Hepatocyte (in vitro differentiated cells): ENCODE data around the gene BRCA2. TPM values are rescaled to one million over a fixed set of nuclear protein-coding genes. Genes with fewer than 3 reads are reported as not detected.

Experiments
- DNase-seq: peaks from one replicate; pipeline ENCODE4 v3.0.0-alpha.2; 2016; ENCODE audit warnings: low spot score
- H2AFZ ChIP-seq: fragments of 200-600 bp; sonication (generic); 2 replicates; pipeline ENCODE4 v1.6.0; 2016; ENCODE audit warnings: antibody characterized with exemption, mild to moderate bottlenecking
- H3K27ac ChIP-seq: fragments of 200-600 bp; sonication (generic); 2 replicates; pipeline ENCODE4 v1.5.1; 2016; ENCODE audit warnings: mild to moderate bottlenecking
- H3K27me3 ChIP-seq: fragments of 200-600 bp; sonication (generic); 2 replicates; pipeline ENCODE4 v1.6.1; 2016
- H3K36me3 ChIP-seq: fragments of 200-600 bp; sonication (generic); replicated peaks from 2 replicates; pipeline ENCODE4 v1.5.1; 2016; ENCODE audit warnings: low read depth; ENCODE audit not compliant: insufficient read depth
- H3K4me1 ChIP-seq: fragments of 200-600 bp; sonication (generic); 2 replicates; pipeline ENCODE4 v1.5.1; 2016; ENCODE audit warnings: mild to moderate bottlenecking, moderate library complexity; ENCODE audit not compliant: insufficient read depth
- H3K4me2 ChIP-seq: fragments of 200-600 bp; sonication (generic); 2 replicates; pipeline ENCODE4 v1.6.0; 2016
- H3K4me3 ChIP-seq: fragments of 200-600 bp; sonication (generic); 2 replicates; pipeline ENCODE4 v1.5.1; 2016; ENCODE audit warnings: mild to moderate bottlenecking
- H3K79me2 ChIP-seq: fragments of 200-600 bp; sonication (generic); 2 replicates; pipeline ENCODE4 v1.6.0; 2017; ENCODE audit warnings: mild to moderate bottlenecking
- H3K9me2 ChIP-seq: fragments of 200-600 bp; sonication (generic); replicated peaks from 2 replicates; pipeline ENCODE4 v1.6.0; 2017; ENCODE audit warnings: mild to moderate bottlenecking; ENCODE audit not compliant: insufficient read depth
- H3K9me3 ChIP-seq: fragments of 200-600 bp; sonication (generic); 2 replicates; pipeline ENCODE4 v1.5.1; 2016; ENCODE audit warnings: low read depth, mild to moderate bottlenecking
- H4K20me1 ChIP-seq: fragments of 200-600 bp; sonication (generic); 2 replicates; pipeline ENCODE4 v1.6.0; 2016; ENCODE audit warnings: mild to moderate bottlenecking; ENCODE audit not compliant: insufficient read depth, poor library complexity, severe bottlenecking
- EZH2 ChIP-seq: fragments of 200-600 bp; sonication (generic); IDR thresholded peaks from 2 replicates; pipeline ENCODE4 v1.6.1; 2016; ENCODE audit warnings: antibody characterized with exemption, mild to moderate bottlenecking, borderline replicate concordance
- EZH2phosphoT487 ChIP-seq: fragments of 200-600 bp; sonication (generic); IDR thresholded peaks from one replicate; pipeline ENCODE4 v1.6.1; 2018; ENCODE audit warnings: antibody characterized with exemption, mild to moderate bottlenecking, low read depth, moderate library complexity; ENCODE audit not compliant: unreplicated experiment, severe bottlenecking
- WGBS: methylation state at CpG from one replicate; pipeline ENCODE4 v1.1.6; 2016; ENCODE audit warnings: low lambda C conversion rate; ENCODE audit errors: missing lambda C conversion rate; 5-methylcytosine and 5-hydroxymethylcytosine counted together
- polyA plus RNA-seq: library from polyadenylated mRNA; unstranded; fragments of >200 nt; fragmentation: Nextera tagmentation; extraction: Ambion mirVana; gene quantifications from 2 replicates; pipeline ENCODE4 v1.2.1, GENCODE V29; 2016
- total RNA-seq: library from RNA; depleted of rRNA; stranded (reverse); fragments of >200 nt; gene quantifications from 2 replicates; pipeline ENCODE4 v1.2.3, GENCODE V29; 2014
- TF ChIP-seq, protein P1 (sequence below): fragments of 200-600 bp; sonication (generic); IDR thresholded peaks from 2 replicates; pipeline ENCODE4 v1.5.1; 2016; ENCODE audit warnings: antibody characterized with exemption, mild to moderate bottlenecking; ENCODE audit not compliant: poor library complexity

BRCA2 gene
- total and polyA plus RNA-seq, 2 experiments from 2014 or later = 1.4 to 2.8 TPM

DNA sequence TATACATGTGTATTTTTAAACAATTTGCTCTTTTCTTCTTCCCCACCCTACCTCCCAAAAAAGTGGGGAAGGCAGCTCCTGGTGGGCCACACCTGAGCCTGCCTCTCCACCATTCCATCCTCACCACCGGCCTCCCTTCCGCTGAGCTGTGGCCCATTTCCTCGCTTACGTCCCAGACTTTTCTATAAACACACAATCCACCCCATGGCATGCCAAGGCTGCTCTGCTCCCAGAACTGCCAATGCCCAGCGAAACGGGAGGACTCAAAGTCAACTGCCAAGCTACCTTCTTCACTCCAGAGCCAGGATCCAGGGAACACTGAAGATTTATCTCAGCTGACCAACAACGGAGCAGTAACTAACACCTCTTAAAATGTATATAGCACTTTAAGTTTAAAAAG is 109.8 kb downstream of the BRCA2 start:
- 93% methylated on average over 7 of the region's 7 CpGs for WGBS
- H3K27ac ChIP-seq = no peak overlapping the region
- H3K79me2 ChIP-seq = peaks cover 10% of the 10 kb centered on the region
- H3K27me3 ChIP-seq = no peaks in the 10 kb centered on the region
- H3K4me3 ChIP-seq = no peak overlapping the region
- no peaks in the 10 kb centered on the region for H3K9me3 ChIP-seq
- no peaks in the 10 kb centered on the region for H4K20me1 ChIP-seq
- H3K9me2 ChIP-seq = no peaks in the 10 kb centered on the region
- no peak overlapping the region for H3K4me2 ChIP-seq
- no peak for DNase-seq
- H3K4me1 ChIP-seq = peaks cover 15% of the 10 kb centered on the region
- H3K36me3 ChIP-seq = no peaks in the 10 kb centered on the region
- no peak overlapping the region for H2AFZ ChIP-seq
- TF ChIP-seq EZH2 (no peak), EZH2phosphoT487 (no peak)
- TF ChIP-seq, protein P1, sequence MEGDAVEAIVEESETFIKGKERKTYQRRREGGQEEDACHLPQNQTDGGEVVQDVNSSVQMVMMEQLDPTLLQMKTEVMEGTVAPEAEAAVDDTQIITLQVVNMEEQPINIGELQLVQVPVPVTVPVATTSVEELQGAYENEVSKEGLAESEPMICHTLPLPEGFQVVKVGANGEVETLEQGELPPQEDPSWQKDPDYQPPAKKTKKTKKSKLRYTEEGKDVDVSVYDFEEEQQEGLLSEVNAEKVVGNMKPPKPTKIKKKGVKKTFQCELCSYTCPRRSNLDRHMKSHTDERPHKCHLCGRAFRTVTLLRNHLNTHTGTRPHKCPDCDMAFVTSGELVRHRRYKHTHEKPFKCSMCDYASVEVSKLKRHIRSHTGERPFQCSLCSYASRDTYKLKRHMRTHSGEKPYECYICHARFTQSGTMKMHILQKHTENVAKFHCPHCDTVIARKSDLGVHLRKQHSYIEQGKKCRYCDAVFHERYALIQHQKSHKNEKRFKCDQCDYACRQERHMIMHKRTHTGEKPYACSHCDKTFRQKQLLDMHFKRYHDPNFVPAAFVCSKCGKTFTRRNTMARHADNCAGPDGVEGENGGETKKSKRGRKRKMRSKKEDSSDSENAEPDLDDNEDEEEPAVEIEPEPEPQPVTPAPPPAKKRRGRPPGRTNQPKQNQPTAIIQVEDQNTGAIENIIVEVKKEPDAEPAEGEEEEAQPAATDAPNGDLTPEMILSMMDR = no peak

DNA sequence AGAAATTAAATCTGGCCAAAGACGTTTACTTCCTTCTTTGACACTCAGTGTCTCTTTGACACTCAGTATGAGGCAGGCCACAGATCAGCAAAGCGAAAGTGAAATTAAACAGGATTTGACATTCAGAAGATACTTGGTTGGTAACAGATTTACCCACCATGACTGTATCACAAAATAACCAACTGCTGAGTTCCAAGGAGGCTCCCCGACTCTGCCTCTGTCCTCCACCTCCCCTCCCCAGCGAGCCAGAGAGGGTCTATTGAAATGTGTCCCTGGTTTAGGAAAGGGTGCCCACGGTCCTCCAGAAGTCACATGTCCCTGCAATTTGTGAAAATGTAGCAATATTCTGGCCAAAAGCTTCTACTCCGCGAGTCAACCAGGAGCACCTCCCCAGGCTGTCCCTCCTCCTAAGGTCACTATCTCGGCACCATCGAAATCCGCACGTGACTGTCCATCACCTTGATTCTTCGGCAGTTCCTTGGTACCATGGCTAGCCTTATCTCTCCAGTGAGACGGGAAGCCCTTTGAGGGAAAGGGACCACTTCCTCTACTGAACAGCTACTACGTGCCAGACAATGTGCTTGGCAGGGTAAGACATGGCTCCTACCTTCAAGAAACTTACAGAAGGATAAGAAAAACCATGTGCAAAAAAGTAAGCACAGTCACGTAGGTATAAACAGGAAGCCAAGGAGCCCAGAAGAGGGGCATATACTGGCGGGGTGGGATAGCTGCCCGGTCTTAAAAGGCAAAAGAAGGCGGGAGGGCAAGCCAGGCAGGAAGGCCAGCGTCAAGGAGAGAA is 111.1 kb downstream of the BRCA2 start:
- Histone ChIP-seq H3K4me1 (peaks cover 15% of the 10 kb centered on the region), H3K27me3 (no peaks in the 10 kb centered on the region), H3K9me2 (no peaks in the 10 kb centered on the region), H3K79me2 (peaks cover 10% of the 10 kb centered on the region), H3K27ac (no peak overlapping the region), H4K20me1 (no peaks in the 10 kb centered on the region), H3K36me3 (no peaks in the 10 kb centered on the region), H2AFZ (peak overlapping the region; percentile 61), H3K4me3 (peak overlapping the region; percentile 87), H3K9me3 (no peaks in the 10 kb centered on the region), H3K4me2 (peak overlapping the region; percentile 98)
- no peak for DNase-seq
- 75% methylated on average over 19 of the region's 19 CpGs for WGBS
- TF ChIP-seq EZH2 (no peak), EZH2phosphoT487 (no peak)
- TF ChIP-seq, protein P1 = no peak

DNA sequence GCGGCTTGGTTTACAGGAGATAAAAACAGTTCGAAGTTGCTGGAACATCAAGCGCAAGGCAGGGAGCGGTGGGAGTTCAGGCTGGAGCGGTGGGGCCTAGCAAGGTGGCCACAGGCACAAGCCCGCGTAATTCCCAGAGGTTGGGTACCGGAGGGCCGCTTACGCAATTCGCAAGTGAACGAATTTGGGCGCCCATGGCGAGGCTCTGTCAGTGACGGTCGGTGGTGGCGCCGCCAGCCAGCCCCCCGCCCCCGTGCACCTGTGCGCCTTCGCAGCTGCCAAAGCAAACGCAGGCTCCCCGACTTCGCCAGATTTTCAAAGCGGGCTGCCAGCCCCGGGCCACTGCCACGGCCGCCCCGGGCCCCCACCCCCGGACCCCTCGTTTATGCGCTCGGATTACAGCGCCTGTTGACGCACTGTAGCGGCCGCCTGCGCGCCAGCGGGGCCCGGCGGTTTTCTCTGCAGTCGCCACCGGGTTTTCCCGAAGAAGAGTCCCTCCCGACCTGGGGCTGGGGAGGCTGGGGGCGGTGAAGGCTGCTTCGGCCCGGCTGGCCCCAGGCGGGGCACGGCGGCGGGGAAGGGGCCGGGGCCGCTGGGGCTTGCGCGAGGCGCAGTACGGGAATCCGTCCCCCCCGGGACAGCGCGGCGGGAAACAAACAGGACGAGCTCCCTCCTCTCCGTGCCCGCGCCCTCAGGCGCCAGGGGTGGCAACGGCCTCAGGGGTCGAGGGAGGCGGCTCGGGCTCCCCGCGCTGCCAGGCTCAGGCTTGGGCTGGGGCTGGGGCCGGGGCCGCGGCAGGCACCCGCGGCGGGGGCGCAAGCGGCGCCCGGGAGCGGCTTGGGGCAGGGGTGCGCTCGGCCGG is 111.9 kb downstream of the BRCA2 start:
- TF ChIP-seq EZH2phosphoT487 (no peak), EZH2 (no peak)
- TF ChIP-seq, protein P1 = no peak
- peak; percentile 47 for DNase-seq

More for the DNA sequence above, 111.9 kb downstream of the BRCA2 start:
- Histone ChIP-seq H3K4me2 (peak overlapping the region; percentile 98), H3K27ac (peak overlapping the region; percentile 88), H3K9me3 (no peaks in the 10 kb centered on the region), H3K9me2 (no peaks in the 10 kb centered on the region), H3K4me3 (peak overlapping the region; percentile 87), H2AFZ (peak overlapping the region; percentile 61), H4K20me1 (no peaks in the 10 kb centered on the region), H3K27me3 (no peaks in the 10 kb centered on the region), H3K79me2 (peaks cover 10% of the 10 kb centered on the region), H3K4me1 (peaks cover 15% of the 10 kb centered on the region), H3K36me3 (no peaks in the 10 kb centered on the region)
- WGBS = 6% methylated on average over 39 of the region's 90 CpGs
